22Rv1 (cell line): Measurements from ENCODE around the gene STRBP.

Experiments used
- ZFX ChIP-seq: fragments of 450-650 bp; IDR thresholded peaks from 2 replicates; pipeline ENCODE4 v1.6.1; 2017; ENCODE audit warnings: antibody characterized with exemption, borderline replicate concordance
- TF ChIP-seq, protein P1 (sequence below): fragments of 450-650 bp; IDR thresholded peaks from 2 replicates; pipeline ENCODE4 v1.5.1; 2017; ENCODE audit warnings: mild to moderate bottlenecking

DNA sequence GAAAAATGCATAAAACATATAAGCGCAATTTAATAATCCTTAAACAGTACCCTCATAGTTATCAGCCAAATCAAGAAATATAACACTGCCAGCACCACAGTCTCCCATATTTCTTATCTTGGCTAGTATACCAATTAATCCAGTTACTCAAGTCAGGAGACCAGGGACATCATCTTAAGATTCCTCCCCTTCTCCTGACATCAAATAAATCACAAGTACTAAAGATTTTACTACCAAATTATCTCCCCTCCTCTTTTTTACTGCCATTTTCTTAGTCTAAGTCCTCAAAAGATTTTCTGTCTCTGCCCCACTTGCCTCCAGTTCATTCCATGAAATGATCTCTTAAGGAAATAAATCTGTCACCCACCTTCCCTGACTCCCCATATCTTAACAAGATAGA, 37.0 kb downstream of the STRBP start:
- TF ChIP-seq, protein P1, sequence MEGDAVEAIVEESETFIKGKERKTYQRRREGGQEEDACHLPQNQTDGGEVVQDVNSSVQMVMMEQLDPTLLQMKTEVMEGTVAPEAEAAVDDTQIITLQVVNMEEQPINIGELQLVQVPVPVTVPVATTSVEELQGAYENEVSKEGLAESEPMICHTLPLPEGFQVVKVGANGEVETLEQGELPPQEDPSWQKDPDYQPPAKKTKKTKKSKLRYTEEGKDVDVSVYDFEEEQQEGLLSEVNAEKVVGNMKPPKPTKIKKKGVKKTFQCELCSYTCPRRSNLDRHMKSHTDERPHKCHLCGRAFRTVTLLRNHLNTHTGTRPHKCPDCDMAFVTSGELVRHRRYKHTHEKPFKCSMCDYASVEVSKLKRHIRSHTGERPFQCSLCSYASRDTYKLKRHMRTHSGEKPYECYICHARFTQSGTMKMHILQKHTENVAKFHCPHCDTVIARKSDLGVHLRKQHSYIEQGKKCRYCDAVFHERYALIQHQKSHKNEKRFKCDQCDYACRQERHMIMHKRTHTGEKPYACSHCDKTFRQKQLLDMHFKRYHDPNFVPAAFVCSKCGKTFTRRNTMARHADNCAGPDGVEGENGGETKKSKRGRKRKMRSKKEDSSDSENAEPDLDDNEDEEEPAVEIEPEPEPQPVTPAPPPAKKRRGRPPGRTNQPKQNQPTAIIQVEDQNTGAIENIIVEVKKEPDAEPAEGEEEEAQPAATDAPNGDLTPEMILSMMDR = no peak
- no peak for TF ChIP-seq ZFX
